Measurements from ENCODE around the gene CCN6.

DNA sequence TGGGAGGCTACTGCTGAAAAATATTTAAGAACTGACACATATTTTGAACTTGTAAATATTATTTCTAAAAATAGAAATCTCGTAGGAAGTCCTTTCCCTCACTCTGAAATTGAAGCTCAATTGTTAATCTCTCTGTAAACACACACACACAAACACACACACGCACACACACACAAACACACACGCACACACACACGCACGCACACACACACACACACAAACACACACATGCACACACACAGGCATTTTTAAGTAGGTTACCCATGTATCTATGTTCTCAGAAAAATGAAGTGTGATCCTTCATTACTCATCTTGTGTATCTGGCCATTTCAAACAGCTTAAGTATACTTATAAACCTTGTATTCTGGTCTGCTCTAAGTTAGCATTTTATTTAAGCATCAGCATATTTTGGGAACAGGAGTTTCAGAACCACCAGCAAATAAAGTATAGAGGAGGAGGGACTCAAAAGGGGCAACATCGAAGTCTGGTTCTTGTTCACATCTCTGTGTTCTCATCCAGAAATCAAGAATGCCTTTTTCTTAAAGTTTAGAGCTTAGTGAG, 11.6 kb downstream of the CCN6 start:
- TF ChIP-seq POLR2A (IDR thresholded peaks at IDR 0.05), result no peak
- TF ChIP-seq, protein P1, sequence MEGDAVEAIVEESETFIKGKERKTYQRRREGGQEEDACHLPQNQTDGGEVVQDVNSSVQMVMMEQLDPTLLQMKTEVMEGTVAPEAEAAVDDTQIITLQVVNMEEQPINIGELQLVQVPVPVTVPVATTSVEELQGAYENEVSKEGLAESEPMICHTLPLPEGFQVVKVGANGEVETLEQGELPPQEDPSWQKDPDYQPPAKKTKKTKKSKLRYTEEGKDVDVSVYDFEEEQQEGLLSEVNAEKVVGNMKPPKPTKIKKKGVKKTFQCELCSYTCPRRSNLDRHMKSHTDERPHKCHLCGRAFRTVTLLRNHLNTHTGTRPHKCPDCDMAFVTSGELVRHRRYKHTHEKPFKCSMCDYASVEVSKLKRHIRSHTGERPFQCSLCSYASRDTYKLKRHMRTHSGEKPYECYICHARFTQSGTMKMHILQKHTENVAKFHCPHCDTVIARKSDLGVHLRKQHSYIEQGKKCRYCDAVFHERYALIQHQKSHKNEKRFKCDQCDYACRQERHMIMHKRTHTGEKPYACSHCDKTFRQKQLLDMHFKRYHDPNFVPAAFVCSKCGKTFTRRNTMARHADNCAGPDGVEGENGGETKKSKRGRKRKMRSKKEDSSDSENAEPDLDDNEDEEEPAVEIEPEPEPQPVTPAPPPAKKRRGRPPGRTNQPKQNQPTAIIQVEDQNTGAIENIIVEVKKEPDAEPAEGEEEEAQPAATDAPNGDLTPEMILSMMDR (IDR thresholded peaks at IDR 0.05), result no peak

All from right lobe of liver (tissue), 4 donors.